Keratinocyte (primary cell): ENCODE measurements around the gene DEPDC5. TPM values are rescaled to one million over a fixed set of nuclear protein-coding genes. Genes with fewer than 3 reads are reported as not detected.

ENCODE experiments used
- DNase-seq: peaks from one replicate; pipeline ENCODE4 v3.0.0-alpha.2; 2011; ENCODE audit warnings: low read depth, missing footprints, low spot score
- FAIRE-seq: peaks from 2 replicates; lab custom pipeline; 2011; peaks lifted over from hg19 to GRCh38; lab: Jason Lieb, UNC
- H2AFZ ChIP-seq: 2 replicates; pipeline ENCODE4 v1.6.0; 2012; ENCODE audit warnings: low read length, control low read depth, inconsistent platforms; ENCODE audit not compliant: control insufficient read depth
- H3K27ac ChIP-seq: 2 replicates; pipeline ENCODE4 v1.5.1; 2011; ENCODE audit warnings: low read length; ENCODE audit not compliant: control insufficient read depth, insufficient read depth
- H3K27me3 ChIP-seq: 3 replicates; pipeline ENCODE4 v1.6.0; 2011; ENCODE audit warnings: low read length; ENCODE audit not compliant: control insufficient read depth, insufficient read depth; ENCODE audit errors: extremely low read depth
- H3K36me3 ChIP-seq, 2 experiments: 2 replicates in 1 of 2; 3 replicates in 1 of 2; pipeline ENCODE4 v1.5.1; 2011; ENCODE audit warnings: low read length in 2 of 2, mild to moderate bottlenecking in 1 of 2; ENCODE audit not compliant: control insufficient read depth in 2 of 2, insufficient read depth in 2 of 2; ENCODE audit errors: extremely low read depth in 1 of 2
- H3K4me1 ChIP-seq: 3 replicates; pipeline ENCODE4 v1.5.1; 2011; ENCODE audit warnings: low read length; ENCODE audit not compliant: control insufficient read depth, insufficient read depth; ENCODE audit errors: extremely low read depth
- H3K4me2 ChIP-seq: 3 replicates; pipeline ENCODE4 v1.6.0; 2011; ENCODE audit warnings: low read depth, low read length; ENCODE audit not compliant: control insufficient read depth, insufficient read depth; ENCODE audit errors: extremely low read depth
- H3K4me3 ChIP-seq, 3 experiments: fragments of 200-600 bp in 1 of 3; sonication (generic) in 1 of 3; 2 replicates in 2 of 3; 3 replicates in 1 of 3; pipeline ENCODE4 v1.5.1; 2011 to 2016; ENCODE audit warnings: low read length in 3 of 3, mild to moderate bottlenecking in 3 of 3, control low read depth in 2 of 3, inconsistent platforms in 1 of 3, low read depth in 1 of 3, mixed read lengths in 1 of 3, mixed run types in 1 of 3, moderate library complexity in 1 of 3; ENCODE audit not compliant: control insufficient read depth in 2 of 3, insufficient read depth in 2 of 3; ENCODE audit errors: extremely low read depth in 1 of 3
- H3K79me2 ChIP-seq: 2 replicates; pipeline ENCODE4 v1.6.0; 2012; ENCODE audit warnings: low read length; ENCODE audit not compliant: control insufficient read depth, insufficient read depth
- H3K9ac ChIP-seq: 3 replicates; pipeline ENCODE4 v1.6.0; 2011; ENCODE audit warnings: low read length; ENCODE audit not compliant: control insufficient read depth, insufficient read depth; ENCODE audit errors: extremely low read depth
- H3K9me1 ChIP-seq: 3 replicates; pipeline ENCODE4 v1.6.0; 2011; ENCODE audit warnings: low read length; ENCODE audit not compliant: control insufficient read depth, insufficient read depth; ENCODE audit errors: extremely low read depth
- H3K9me3 ChIP-seq: 2 replicates; pipeline ENCODE4 v1.5.1; 2012; ENCODE audit warnings: low read depth, low read length; ENCODE audit not compliant: control insufficient read depth
- H4K20me1 ChIP-seq: 3 replicates; pipeline ENCODE4 v1.6.0; 2011; ENCODE audit warnings: low read length; ENCODE audit not compliant: control insufficient read depth, insufficient read depth; ENCODE audit errors: extremely low read depth
- CTCF ChIP-seq, 3 experiments: IDR thresholded peaks in 1 of 3; conservative IDR thresholded peaks in 1 of 3; optimal IDR thresholded peaks in 1 of 3; 2 replicates in 2 of 3; 3 replicates in 1 of 3; pipeline versions ENCODE3 to v1.5.1; 2011; ENCODE audit warnings: low read length in 3 of 3, mild to moderate bottlenecking in 3 of 3, moderate library complexity in 2 of 3, control low read depth in 1 of 3, inconsistent platforms in 1 of 3; ENCODE audit not compliant: insufficient read depth in 2 of 3; ENCODE audit errors: extremely low read depth in 1 of 3
- EZH2 ChIP-seq: IDR thresholded peaks from one replicate; pipeline ENCODE4 v1.6.1; 2012; ENCODE audit warnings: inconsistent platforms, mild to moderate bottlenecking, low read length, moderate library complexity
- dilution Hi-C: fragments of 300-500 bp; cut with MboI; formaldehyde crosslinking; loops from one replicate; pipeline ENCODE4 v1.7.0; 2020; ENCODE audit warnings: low sequenced_read_pairs; ENCODE audit not compliant: extremely low pct_ligation_motif_present
- polyA plus RNA-seq, 5 experiments: library from polyadenylated mRNA; depleted of rRNA in 3 of 5; stranded (reverse) in 3 of 5; stranded (forward) in 1 of 5; unstranded in 1 of 5; fragments of >200 nt; gene quantifications; 1 replicate in 1 of 5; 2 replicates in 3 of 5; 3 replicates in 1 of 5; pipeline versions ENCODE4 v1.2.1 to v1.2.3, GENCODE V29; 2011 to 2012; ENCODE audit warnings: missing spikeins in 2 of 5, low read depth in 1 of 5, low replicate concordance in 1 of 5

Gene DEPDC5
- polyA plus RNA-seq, 1 donor (not counting 4 experiments of a cell fraction or from before 2014, with no cell fraction given): 9.7 TPM

GRCh38 chr22:31932863-31933262 is 179.0 kb downstream of the DEPDC5 start:
- dilution Hi-C loops: no loop called here
- FAIRE-seq (no peak), DNase-seq (no peak)

GRCh38 chr22:31933406-31933805 is 179.6 kb downstream of the DEPDC5 start:
- Histone ChIP-seq H3K36me3 (no peaks in the 10 kb centered on the region), H4K20me1 (no peaks in the 10 kb centered on the region), H3K4me1 (no peaks in the 10 kb centered on the region), H2AFZ (no peak overlapping the region), H3K79me2 (no peaks in the 10 kb centered on the region), H3K27me3 (peaks cover 16% of the 10 kb centered on the region), H3K9me3 (no peaks in the 10 kb centered on the region), H3K4me2 (no peak overlapping the region), H3K4me3 (no peak overlapping the region), H3K27ac (no peak overlapping the region), H3K9me1 (no peaks in the 10 kb centered on the region), H3K9ac (no peak overlapping the region)
- DNase-seq (no peak), FAIRE-seq (no peak)
- dilution Hi-C loops: no loop called here
- TF ChIP-seq EZH2: no peak
- TF ChIP-seq CTCF (optimal IDR thresholded peaks at IDR 0.05 in 1 of 3, IDR thresholded peaks at IDR 0.05 in 1 of 3, conservative IDR thresholded peaks at IDR 0.05 in 1 of 3; ENCODE audit: extremely low read depth in 1 of 3, insufficient read depth in 2 of 3, low read length in 3 of 3): no peak

More at GRCh38 chr22:31932863-31933262, 179.0 kb downstream of the DEPDC5 start:
- Histone ChIP-seq H3K4me3 (no peak overlapping the region), H3K36me3 (no peaks in the 10 kb centered on the region), H3K4me1 (no peaks in the 10 kb centered on the region), H3K27ac (no peak overlapping the region), H3K79me2 (no peaks in the 10 kb centered on the region), H3K27me3 (peaks cover 20% of the 10 kb centered on the region), H3K9ac (no peak overlapping the region), H4K20me1 (no peaks in the 10 kb centered on the region), H3K4me2 (no peak overlapping the region), H3K9me3 (no peaks in the 10 kb centered on the region), H2AFZ (no peak overlapping the region), H3K9me1 (no peaks in the 10 kb centered on the region)
- no peak for TF ChIP-seq EZH2
- TF ChIP-seq CTCF (optimal IDR thresholded peaks at IDR 0.05 in 1 of 3, IDR thresholded peaks at IDR 0.05 in 1 of 3, conservative IDR thresholded peaks at IDR 0.05 in 1 of 3; ENCODE audit: extremely low read depth in 1 of 3, insufficient read depth in 2 of 3, low read length in 3 of 3): no peak
